Kidney (tissue), 14 donors: ENCODE data around the gene GXYLT2. TPM values are rescaled to one million over a fixed set of nuclear protein-coding genes. Genes with fewer than 3 reads are reported as not detected.
"Not testable (repeated sequence)": the region's sequence is repeated elsewhere in the genome, so short reads cannot be mapped to it uniquely, and the experiment has no call there.

Experiments
- DNase-seq, 5 donors: peaks; one replicate each; pipeline ENCODE4 v3.0.0-alpha.2; 2013 to 2020
- FAIRE-seq: peaks from 2 replicates; lab custom pipeline; 2012; peaks lifted over from hg19 to GRCh38; lab: Jason Lieb, UNC
- H3K27ac ChIP-seq, 2 donors: one replicate each; pipeline ENCODE4 v1.7.0; 2013; ENCODE audit warnings: low read depth in 2 of 2, low read length in 2 of 2, inconsistent platforms in 1 of 2
- H3K27me3 ChIP-seq: one replicate; pipeline ENCODE4 v1.7.1; 2013; ENCODE audit warnings: low read length, inconsistent platforms; ENCODE audit not compliant: control insufficient read depth, insufficient read depth
- H3K36me3 ChIP-seq, 3 donors: one replicate each; pipeline versions ENCODE4 v1.7.0 to v1.7.1; 2013; ENCODE audit warnings: low read length in 3 of 3, control low read depth in 1 of 3, inconsistent platforms in 1 of 3; ENCODE audit not compliant: insufficient read depth in 3 of 3, control insufficient read depth in 2 of 3
- H3K4me1 ChIP-seq, 3 donors: one replicate each; pipeline versions ENCODE4 v1.7.0 to v1.7.1; 2013; ENCODE audit warnings: low read length in 3 of 3, inconsistent platforms in 1 of 3, low read depth in 1 of 3; ENCODE audit not compliant: control insufficient read depth in 2 of 3, insufficient read depth in 2 of 3
- H3K4me3 ChIP-seq, 3 donors: one replicate each; pipeline versions ENCODE4 v1.7.0 to v1.8.1; 2013; ENCODE audit warnings: low read length in 3 of 3, control low read depth in 1 of 3, inconsistent platforms in 1 of 3
- H3K9ac ChIP-seq, 3 donors: one replicate each; pipeline versions ENCODE4 v1.7.0 to v1.7.1; 2013; ENCODE audit warnings: low read length in 3 of 3, control low read depth in 1 of 3, inconsistent platforms in 1 of 3
- H3K9me3 ChIP-seq, 3 donors: one replicate each; pipeline versions ENCODE4 v1.7.0 to v1.7.1; 2013; ENCODE audit warnings: low read length in 3 of 3, control low read depth in 1 of 3, inconsistent platforms in 1 of 3; ENCODE audit not compliant: control insufficient read depth in 2 of 3, insufficient read depth in 1 of 3
- CTCF ChIP-seq: IDR thresholded peaks from 3 replicates; pipeline ENCODE4 v1.5.1; 2012; ENCODE audit warnings: mild to moderate bottlenecking, moderate library complexity, borderline replicate concordance; ENCODE audit not compliant: insufficient read depth; ENCODE audit errors: extremely low read depth
- intact Hi-C: fragments of 100-400 bp; cut with DNase I; formaldehyde crosslinking; loops from one replicate; pipeline ENCODE4 v1.11.1; 2022
- polyA plus RNA-seq: library from polyadenylated mRNA; stranded (reverse); fragments of 350-450 nt; fragmentation: Illumina TruSeq; extraction: RNeasy Lipid Tissue Mini Kit (QIAGEN cat#74804); gene quantifications from one replicate; pipeline ENCODE4 v1.2.3, GENCODE V29; 2014; ENCODE audit warnings: low read depth, low replicate concordance; ENCODE audit not compliant: insufficient read depth
- total RNA-seq: library from RNA; stranded (reverse); fragmentation: NEBNext Ultra II Directional; extraction: Animal tissue kit (Norgen Biotek cat#: 25700); gene quantifications from one replicate; pipeline ENCODE4 v1.2.1, GENCODE V29; 2021
- donor health status: control.
- donor health status: control.
- donor health status: control.
- donor health status: control.
- donor health status: control.
- donor health status: DM: yes; HTN: yes; CAD: no.
- donor health status: Normal renal cell carcinoma (clear cell type).

The GXYLT2 gene
- total and polyA plus RNA-seq, 2 donors from 2014 or later = 0.39 to 3.8 TPM

- FAIRE-seq (no peak), DNase-seq (no peak)
- H3K36me3 ChIP-seq = no peaks in the 10 kb centered on the region
- intact Hi-C loops = no loop called here
- no peak overlapping the region for H3K4me3 ChIP-seq
- H3K27me3 ChIP-seq = no peaks in the 10 kb centered on the region
- peaks cover 0 to 2% (median 0%) of the 10 kb centered on the region in 3 donors for H3K9me3 ChIP-seq
- no peak overlapping the region for H3K27ac ChIP-seq
- no peak overlapping the region for H3K9ac ChIP-seq
- no peak for TF ChIP-seq CTCF
- no peaks in the 10 kb centered on the region for H3K4me1 ChIP-seq
These were observed 36.2 kb downstream of the GXYLT2 start for GRCh38 chr3:72924055-72924454.

- H3K27ac ChIP-seq, H3K4me1 ChIP-seq, H3K27me3 ChIP-seq, H3K9me3 ChIP-seq, H3K4me3 ChIP-seq, H3K36me3 ChIP-seq, FAIRE-seq, DNase-seq, intact Hi-C loops, H3K9ac ChIP-seq: not testable (repeated sequence)
These were observed 41.2 kb downstream of the GXYLT2 start for GRCh38 chr3:72928781-72929735.

- Histone ChIP-seq H3K27ac (no peak overlapping the region), H3K36me3 (no peaks in the 10 kb centered on the region), H3K4me3 (no peak overlapping the region), H3K4me1 (no peaks in the 10 kb centered on the region), H3K9ac (no peak overlapping the region), H3K9me3 (peaks cover 0 to 2% (median 0%) of the 10 kb centered on the region in 3 donors), H3K27me3 (no peaks in the 10 kb centered on the region)
- intact Hi-C loops = loop anchor here (10.0 kb wide), 1 partner anchor 134 kb away; the partner anchor contains the start of gene EBLN2
- no peak for FAIRE-seq
- no peak for TF ChIP-seq CTCF
- DNase-seq = no peak
These were observed 42.9 kb downstream of the GXYLT2 start for GRCh38 chr3:72930754-72931153.

GRCh38 chr3:72932416-72932815, 44.6 kb downstream of the GXYLT2 start:
- Histone ChIP-seq H3K4me1 (no peaks in the 10 kb centered on the region), H3K27ac (no peak overlapping the region), H3K27me3 (no peaks in the 10 kb centered on the region), H3K36me3 (no peaks in the 10 kb centered on the region), H3K4me3 (no peak overlapping the region), H3K9ac (no peak overlapping the region), H3K9me3 (peaks cover 0 to 2% (median 0%) of the 10 kb centered on the region in 3 donors)
- TF ChIP-seq CTCF = no peak
- FAIRE-seq (no peak), DNase-seq (no peak)
- intact Hi-C loops = loop anchor here (10.0 kb wide), 1 partner anchor 132 kb away; the partner anchor contains the start of gene EBLN2
